Mucosa of descending colon (tissue), 3 donors: ENCODE data around the gene NPAT. TPM values are rescaled to one million over a fixed set of nuclear protein-coding genes. Genes with fewer than 3 reads are reported as not detected.

Source experiments
- ATAC-seq: fragments of 200-7000 bp; cut with Tn5 transposase; one replicate; pipeline ENCODE4 v1.9.1; 2020; ENCODE audit warnings: mild to moderate bottlenecking, moderate library complexity
- DNase-seq, 3 donors: peaks; one replicate each; pipeline ENCODE4 v3.0.0-alpha.2; 2020
- H3K36me3 ChIP-seq: fragments of 200-600 bp; one replicate; pipeline ENCODE4 v1.8.0; 2021; ENCODE audit warnings: low read depth, mild to moderate bottlenecking
- H3K4me1 ChIP-seq: fragments of 200-600 bp; one replicate; pipeline ENCODE4 v1.8.0; 2021; ENCODE audit warnings: low read depth, mild to moderate bottlenecking
- H3K4me3 ChIP-seq: fragments of 200-600 bp; one replicate; pipeline ENCODE4 v1.8.0; 2021; ENCODE audit warnings: mild to moderate bottlenecking
- H3K9me3 ChIP-seq: fragments of 200-600 bp; one replicate; pipeline ENCODE4 v1.8.0; 2021; ENCODE audit warnings: mild to moderate bottlenecking
- CTCF ChIP-seq: fragments of 200-600 bp; IDR thresholded peaks from one replicate; pipeline ENCODE4 v1.8.0; 2022; ENCODE audit warnings: antibody characterized with exemption, mild to moderate bottlenecking
- intact Hi-C, 2 donors: fragments of 100-400 bp; cut with DNase I in 1 of 2; cut with micrococcal nuclease in 1 of 2; formaldehyde crosslinking; loops; one replicate each; pipeline versions ENCODE4 v1.11.0 to v1.11.1; 2022; cut with DNase I, micrococcal nuclease
- total RNA-seq, 3 donors: library from RNA; stranded (reverse); fragmentation: NEBNext Ultra II Directional in 2 of 3; extraction: Animal tissue kit (Norgen Biotek cat#: 25700) in 2 of 3; gene quantifications; one replicate each; pipeline versions ENCODE4 v1.2.1 to v1.2.4, GENCODE V29; 2021 to 2023
- donor health status: DM: no; HTN: no; CAD: no; lungs with moderate emphysema.
- donor health status: DM: no; HTN: no; CAD: no.
- donor health status: DM: no; HTN: yes; CAD: no.

The NPAT gene
- total RNA-seq, 3 donors from 2014 or later, result 11.1 to 15.8 (median 14.7) TPM

- no peaks in the 10 kb centered on the region for H3K9me3 ChIP-seq
- H3K4me1 ChIP-seq, result no peaks in the 10 kb centered on the region
- H3K4me3 ChIP-seq, result no peak overlapping the region
- intact Hi-C loops, result no loop called here
- peak; percentile 86 for ATAC-seq
- TF ChIP-seq CTCF, result no peak
- no peaks in the 10 kb centered on the region for H3K36me3 ChIP-seq
- DNase-seq, result peak; percentile 61 to 81 (median 70)
Measured at GRCh38 chr11:108115500-108116140, 106.8 kb downstream of the NPAT start.

- no peak for ATAC-seq
- no peaks in the 10 kb centered on the region for H3K36me3 ChIP-seq
- no peaks in the 10 kb centered on the region for H3K4me1 ChIP-seq
- no peak for TF ChIP-seq CTCF
- no peak overlapping the region for H3K4me3 ChIP-seq
- no peak for DNase-seq
- intact Hi-C loops, result no loop called here
- H3K9me3 ChIP-seq, result no peaks in the 10 kb centered on the region
Measured at GRCh38 chr11:108112057-108112456, 110.4 kb downstream of the NPAT start.

- DNase-seq, result no peak
- Histone ChIP-seq H3K4me3 (no peak overlapping the region), H3K36me3 (no peaks in the 10 kb centered on the region), H3K9me3 (no peaks in the 10 kb centered on the region), H3K4me1 (no peaks in the 10 kb centered on the region)
- TF ChIP-seq CTCF, result no peak
- intact Hi-C loops, result no loop called here
- no peak for ATAC-seq
Measured at GRCh38 chr11:108111126-108111525, 111.3 kb downstream of the NPAT start.

Other genes with a start within 250 kb of the NPAT start
- gene CUL5, start 213.7 kb downstream of the NPAT start, total RNA-seq, result 10 to 100 TPM; 26.2 to 43.7 (median 33.3) TPM
- gene ACAT1, start 101.1 kb downstream of the NPAT start, total RNA-seq, result 100 to 1,000 TPM in 1 of 3 donors, 10 to 100 TPM in 2; 88.8 to 123 (median 98.0) TPM
- gene ATM, start 429 bp upstream of the NPAT start, total RNA-seq, result 10 to 100 TPM; 30.5 to 56.8 (median 36.4) TPM
- 1 to 10 TPM in 1 of 3 donors, under 1 TPM in 2; 0.31 to 1.3 (median 0.35) TPM for gene C11orf65, start 244.9 kb upstream of the NPAT start, total RNA-seq